GM19467 (cell line): Measurements from ENCODE around the gene TAL1.

Source experiments
- ATAC-seq: cut with Tn5 transposase; IDR thresholded peaks from one replicate; pipeline ENCODE4 v1.9.1; 2021; ENCODE audit warnings: mild to moderate bottlenecking, moderate library complexity; ENCODE audit not compliant: unreplicated experiment

The TAL1 gene

DNA sequence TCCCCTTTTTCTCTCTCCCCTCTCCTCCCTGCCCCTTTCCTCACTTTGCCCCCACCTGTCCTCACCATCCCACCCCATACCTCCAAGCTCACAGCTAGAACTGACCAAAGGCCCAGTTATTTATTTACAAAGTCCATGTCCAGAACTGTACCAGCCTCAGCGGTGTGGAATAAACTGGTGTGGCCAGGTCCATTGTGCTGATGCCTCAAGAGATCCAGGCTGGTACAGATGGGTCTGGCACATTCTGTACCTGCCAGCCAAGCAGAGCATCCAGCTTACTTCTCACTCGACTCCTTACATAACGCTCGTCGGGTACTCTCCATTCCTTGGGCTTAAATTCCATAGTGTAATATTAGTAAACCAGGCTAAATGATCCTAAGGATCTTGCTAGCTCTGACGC lies 54.0 kb downstream of the TAL1 start:
- no peak for ATAC-seq

DNA sequence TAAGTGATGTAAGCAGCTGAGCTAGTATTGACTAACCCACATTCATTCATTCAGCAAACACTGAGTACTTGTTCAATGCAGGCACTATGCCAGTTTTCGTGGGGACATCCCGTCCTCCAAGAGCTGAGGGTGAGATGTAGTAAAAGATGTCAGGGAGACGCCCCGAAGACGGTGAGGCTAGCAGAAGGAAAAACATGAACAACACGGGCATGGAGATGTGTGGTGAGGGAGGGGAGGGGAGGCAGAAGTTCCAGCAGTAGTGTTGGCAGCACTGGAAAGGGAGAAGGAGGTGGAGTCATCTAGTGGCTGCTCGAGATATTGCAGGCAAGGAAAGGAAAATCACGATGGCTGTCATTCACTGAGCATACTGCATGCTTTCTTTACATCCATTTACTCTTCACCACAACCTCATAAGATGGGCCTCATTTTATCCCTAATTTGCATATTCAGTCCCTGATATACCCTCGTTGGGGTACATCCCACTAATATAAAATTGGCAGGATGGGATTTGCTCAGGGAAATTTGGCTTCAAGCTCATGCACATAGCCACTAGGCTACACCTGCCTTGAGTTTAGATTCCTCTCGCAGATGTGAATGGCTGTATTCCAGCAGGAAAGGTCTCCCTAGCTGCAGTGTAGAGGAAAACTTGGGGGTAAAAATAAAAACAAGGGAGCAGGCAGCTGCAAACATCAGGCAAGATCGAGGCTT lies 56.6 kb downstream of the TAL1 start:
- no peak for ATAC-seq

- no peak for ATAC-seq
Measured at GRCh38 chr1:47174656-47175020, 57.4 kb downstream of the TAL1 start.

- ATAC-seq: no peak
Measured at GRCh38 chr1:47172782-47173181, 59.2 kb downstream of the TAL1 start.
